HL-60/S4 treated with retinoic acid at 250 ng/mL for 4 days and 3 days (cell line): Measurements from ENCODE around the gene GRXCR2.
"Not testable (repeated sequence)": the region's sequence is repeated elsewhere in the genome, so short reads cannot be mapped to it uniquely, and the experiment has no call there.

Source experiments
- in situ Hi-C: fragments of 300-500 bp; cut with MboI; formaldehyde crosslinking; loops from 2 replicates; pipeline ENCODE4 v1.7.0; 2022; ENCODE audit warnings: low sequenced_read_pairs

GRXCR2 gene, protein sequence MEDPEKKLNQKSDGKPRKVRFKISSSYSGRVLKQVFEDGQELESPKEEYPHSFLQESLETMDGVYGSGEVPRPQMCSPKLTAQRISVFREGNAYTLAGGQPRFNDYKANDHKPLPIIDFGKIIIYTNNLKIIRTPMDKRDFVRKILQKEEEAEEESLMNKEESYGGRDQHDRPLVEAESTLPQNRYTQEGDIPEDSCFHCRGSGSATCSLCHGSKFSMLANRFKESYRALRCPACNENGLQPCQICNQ

DNA sequence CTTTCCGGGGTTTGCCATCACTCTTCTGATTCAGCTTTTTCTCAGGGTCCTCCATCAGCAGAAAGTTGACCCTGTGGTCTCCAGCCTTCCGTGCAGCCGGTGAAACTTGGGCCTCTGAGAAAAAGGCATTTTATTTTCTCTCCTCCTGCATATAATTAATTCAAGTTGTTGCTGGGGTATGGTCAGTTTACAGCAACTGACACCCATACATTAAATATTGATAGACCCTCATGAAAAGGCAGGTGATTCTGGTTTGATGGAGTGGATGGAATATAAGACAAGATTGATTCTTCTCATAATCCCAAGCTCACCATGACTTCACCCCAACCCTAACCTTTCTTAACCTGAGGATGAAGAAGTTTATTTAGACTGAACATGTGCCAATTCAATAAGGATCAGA is at the start of gene GRXCR2:
Gene GRXCR2, minus strand, starts transcription at position 101 of the 400 bp plus-strand sequence. Its CDS starts 46 bp downstream, at position 55.
- in situ Hi-C loops, result no loop called here

DNA sequence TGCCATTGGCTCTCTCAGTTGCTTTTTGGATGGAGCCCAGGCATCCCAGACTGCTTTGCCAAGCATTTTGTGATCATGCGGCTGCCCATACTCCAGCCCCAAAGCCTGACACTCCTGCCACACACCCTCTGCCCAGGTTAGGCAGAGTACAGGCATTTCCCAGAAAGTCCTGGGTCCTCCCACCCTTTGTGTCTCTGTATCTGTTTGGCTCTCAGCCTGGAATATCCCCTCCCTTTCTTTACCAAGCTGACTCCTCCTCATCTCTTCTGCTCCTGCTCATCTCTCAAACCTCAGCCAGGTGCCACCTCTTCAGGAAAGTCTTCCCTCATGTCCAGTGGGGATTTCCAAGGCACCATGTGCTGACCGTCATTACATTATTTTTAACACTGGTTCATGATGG is 49.2 kb upstream of the GRXCR2 start:
- in situ Hi-C loops, result no loop called here

DNA sequence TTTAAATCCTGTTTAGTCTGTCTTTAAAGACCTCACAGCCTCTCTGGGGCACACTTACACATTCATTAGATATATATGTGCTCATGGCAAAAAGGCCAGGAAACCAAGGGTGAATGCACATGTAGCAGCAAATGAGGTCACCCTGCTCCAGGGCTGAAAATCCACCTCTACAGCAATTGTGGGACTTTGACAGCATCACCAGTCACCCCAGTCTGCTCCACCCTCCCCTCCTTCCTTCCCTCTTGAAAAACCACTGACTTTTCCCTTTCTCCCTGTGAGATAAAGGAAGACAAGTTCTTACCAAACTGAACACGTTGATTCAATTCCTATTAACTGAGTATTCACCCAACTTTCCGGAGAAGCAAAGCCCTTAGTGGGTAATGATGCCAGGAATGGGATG is 48.4 kb upstream of the GRXCR2 start:
- in situ Hi-C loops, result no loop called here

DNA sequence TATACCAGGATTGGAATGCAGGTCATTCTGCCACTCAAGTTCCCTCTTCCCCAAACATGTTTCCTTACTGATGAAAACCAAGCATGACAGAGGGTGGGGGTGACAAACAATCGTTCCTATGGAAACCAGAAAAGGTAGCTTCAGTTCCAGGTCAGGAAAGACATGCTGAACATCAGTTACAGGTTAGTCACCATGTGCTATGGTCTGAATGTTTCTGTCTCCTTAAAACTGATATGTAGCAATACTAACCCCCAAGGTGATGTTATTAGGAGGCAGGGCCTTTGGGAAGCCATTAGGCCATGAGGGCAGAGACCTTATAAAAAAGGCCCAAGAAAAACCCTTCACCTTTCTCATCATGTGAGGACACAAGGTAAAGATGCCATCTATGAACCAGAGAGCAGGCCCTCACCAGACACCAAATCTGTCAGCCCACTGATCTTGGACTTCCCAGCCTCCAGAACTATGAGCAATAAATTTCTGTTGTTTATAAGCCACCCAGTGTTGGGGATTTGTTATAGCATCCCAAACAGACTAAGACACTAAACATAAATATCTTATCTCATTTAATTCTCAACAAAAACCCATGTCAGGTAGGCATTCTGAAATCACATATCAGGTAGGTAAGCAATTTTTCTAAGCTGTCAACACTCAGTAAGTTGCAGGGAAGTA is 47.9 kb upstream of the GRXCR2 start:
- in situ Hi-C loops, result no loop called here

DNA sequence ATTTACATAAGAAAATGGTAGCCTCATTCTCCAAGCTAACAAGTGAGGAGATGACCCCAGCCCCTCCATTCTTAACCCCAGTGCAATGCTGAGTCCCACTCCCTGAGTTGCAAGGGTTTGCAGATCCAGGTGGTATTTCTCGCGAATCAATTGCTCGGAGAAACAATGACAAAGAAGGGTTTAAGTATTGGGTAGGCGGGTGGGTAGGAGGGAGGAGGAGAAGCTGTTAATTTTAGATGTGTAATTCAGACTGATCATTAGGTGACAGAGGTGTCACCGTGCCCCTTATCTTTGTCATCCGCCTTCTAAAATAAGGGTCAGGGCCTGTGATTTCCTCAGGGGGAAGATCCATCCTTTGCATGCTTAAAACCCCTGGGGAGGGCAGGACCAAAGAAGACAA is 46.6 kb upstream of the GRXCR2 start:
- in situ Hi-C loops, result no loop called here

DNA sequence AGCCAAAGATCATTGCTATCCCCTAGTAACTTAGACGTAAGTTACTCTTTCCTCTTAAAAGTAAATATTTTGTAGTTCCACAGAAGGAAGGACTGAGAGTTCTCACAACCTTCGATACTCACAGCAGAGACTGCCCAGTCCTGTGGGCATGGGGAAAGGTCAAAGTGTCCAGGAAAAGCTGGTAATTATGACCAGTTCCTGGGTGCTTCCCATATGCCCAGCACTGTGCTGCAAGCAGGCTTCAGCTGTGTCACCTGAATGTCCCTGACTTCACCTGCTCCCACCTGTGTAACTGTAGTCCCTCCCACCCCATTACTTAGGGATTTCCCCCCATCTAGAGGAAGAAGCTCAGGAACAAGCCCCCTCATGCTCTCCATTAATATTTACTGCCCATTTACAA is 45.6 kb upstream of the GRXCR2 start:
- in situ Hi-C loops, result no loop called here

DNA sequence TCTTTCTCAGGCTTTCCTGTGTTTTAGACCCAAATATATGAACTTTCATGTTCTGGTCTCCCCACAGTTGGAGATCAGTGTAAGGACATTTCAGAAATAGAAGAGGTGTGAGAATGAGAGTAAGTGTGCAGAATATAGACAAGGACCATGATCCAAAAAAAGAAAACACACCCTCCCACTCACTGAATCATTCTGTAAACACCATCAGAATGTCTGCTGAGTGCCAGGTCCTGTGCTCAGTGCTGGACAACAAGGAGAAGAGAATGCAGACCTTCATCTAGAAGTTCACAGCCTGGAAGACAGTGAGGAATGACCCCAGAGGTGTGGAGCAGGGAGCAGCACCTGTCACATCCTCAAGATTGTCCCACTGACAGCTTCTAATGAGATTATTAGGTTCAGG is 44.5 kb upstream of the GRXCR2 start:
- in situ Hi-C loops, result no loop called here

DNA sequence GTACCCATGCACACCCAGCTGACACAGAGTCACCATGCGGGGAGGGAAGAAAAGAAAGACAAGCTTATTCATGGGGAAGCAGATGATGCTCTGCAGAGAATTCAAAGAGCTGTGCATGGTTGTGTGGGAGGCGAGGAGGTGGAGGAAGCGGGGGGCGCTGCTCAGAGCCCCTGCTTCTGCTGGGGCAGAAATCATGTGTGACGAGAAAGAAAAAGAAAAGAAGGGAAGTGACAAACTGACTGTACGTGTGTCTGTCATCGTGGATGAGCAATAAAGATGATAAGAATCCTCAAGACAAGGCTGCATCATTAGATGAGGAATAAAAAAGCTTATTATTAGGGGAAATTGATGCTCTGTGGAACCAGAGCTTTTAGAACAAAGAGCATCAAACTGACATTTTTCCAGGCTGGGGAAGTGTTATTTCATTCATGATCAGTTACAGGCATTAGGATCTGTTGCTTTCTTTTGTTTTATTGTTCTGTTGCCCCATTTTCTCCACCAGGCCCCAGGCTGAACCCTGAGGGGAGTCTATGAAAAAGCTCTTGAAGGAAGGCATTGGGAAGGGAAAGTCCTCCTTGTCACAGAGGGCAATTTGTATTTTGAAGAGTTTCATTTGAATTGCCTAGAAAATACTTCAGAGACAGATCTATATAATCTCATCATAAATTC is 43.3 kb upstream of the GRXCR2 start:
- in situ Hi-C loops, result no loop called here

DNA sequence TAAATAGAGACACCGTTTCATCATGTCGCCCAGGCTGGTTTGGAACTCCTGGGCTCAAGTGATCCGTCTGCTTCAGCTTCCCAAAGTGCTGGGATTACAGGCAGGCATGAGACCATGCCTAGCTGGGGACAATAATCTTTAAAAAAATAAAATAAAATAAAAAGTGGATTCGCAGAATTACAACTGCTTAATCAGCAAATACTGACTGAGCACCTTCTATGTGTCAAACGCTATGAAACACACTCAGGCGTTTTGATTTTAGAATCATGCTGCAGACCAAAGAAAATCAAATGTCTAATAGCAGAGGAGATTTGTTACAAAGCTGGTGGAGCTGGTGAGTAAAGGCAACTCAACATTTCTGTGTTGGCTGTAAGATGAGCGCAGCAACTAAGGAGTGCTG is 40.9 kb upstream of the GRXCR2 start:
- in situ Hi-C loops, result no loop called here

DNA sequence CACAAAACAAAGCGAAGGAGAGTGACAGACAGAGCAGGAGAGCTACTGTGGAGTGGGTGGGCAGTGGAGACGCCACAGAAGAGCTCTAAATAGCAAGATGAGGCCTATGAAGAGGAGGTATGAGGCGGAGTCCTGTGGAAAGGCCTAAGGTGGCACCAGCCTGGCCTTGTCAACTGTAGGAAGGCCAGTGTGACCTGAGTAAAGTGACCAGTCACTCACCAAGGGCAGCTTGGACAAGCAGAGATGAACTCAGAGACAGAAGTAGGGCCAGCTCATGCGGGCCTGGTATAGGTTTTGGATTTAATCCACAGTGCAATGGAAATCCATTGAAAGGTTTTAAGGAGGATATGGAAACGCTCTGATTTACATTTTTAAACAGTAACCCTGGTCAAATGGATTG is 39.8 kb upstream of the GRXCR2 start:
- in situ Hi-C loops, result no loop called here

DNA sequence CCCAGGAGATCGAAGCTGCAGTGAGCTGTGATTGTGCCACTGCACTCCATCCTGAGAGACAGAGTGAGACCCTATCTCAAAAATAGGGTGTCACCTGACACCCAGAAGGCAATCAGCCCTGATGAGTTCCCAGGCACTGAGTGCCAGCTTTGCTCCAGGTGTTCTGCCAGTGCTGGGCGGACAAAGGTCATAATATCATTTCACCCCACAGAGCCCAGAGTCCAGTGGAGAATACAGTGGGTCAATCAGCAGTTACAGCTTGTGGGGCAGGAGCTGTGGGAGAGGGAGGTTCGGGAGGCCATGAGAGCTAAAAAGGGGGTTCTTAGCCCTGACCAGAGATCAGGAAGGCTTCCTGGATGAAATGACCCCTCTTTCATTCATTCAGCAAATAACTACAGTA is 39.2 kb upstream of the GRXCR2 start:
- in situ Hi-C loops, result no loop called here

DNA sequence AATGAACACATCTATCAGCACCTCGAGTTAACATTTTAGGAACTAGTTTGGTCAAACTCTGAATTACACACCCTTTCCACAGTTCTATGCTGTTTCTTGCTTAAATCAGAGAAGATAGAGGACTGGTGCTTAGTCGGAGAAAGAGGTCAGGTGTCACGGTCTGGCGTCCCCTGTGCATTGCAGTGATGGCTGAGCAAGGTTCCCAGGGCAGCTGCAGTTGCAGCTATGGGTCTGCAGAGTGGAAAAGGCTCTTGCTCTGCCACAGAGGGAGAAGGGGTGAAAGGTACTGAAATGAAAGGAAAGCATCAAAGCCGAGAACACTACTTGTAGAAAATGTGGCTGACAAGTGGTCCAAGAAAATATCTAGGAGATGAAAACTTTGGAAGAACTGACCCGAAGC is 38.4 kb upstream of the GRXCR2 start:
- in situ Hi-C loops, result no loop called here

DNA sequence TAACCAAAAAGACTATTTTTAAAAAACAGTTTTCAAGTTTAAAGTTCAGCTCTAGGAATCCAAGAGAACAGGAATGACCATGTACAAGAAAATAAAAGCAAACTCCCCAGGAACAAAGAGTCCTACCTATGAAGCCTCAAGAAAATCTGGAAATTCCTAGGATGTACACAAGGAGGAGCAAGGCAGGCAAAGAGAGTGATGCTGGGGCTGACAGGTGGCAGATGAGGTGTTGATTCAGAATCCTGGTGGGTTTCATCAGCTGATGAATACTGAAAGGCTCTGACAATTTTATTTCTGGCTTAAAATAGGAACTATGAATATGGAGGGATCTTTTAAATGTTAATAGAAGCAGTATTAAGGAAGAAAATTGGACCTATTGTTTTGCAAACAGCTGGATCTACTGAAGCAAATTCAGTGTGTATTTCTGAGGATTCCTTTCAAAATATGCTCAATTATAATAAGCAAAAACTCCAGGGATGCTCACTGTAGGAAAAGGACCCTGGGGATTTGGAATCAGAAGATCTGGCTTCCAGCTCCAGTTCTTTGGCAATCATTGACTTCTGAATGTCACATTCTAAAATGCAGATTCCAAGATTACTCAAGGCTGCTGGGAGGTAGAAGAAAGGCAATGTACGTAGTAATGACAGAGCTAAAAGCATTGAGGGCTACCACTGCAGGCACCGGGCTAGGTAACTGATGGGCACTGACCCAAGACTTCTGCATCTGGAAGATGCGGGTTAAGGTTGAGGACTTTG is 35.6 kb upstream of the GRXCR2 start:
- in situ Hi-C loops, result no loop called here

DNA sequence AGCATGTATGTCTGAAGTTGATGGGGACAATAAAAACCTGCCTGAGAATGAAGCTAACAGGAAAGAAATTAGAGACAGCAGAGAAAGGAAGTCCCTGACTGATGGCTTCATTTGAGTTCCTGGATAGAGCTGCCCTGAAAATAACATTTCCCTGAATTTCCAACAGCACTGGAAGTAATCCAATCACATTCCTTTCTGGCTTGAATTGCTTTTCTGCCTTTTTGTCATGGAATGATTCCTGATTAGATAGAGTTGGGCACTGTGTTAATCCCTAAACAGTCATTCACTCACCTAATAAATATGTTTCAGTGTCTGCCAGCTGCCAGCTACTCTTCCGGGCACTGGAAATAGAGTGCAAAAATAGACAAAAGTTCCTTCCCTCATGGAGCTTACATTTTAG is 33.6 kb upstream of the GRXCR2 start:
- in situ Hi-C loops, result no loop called here

DNA sequence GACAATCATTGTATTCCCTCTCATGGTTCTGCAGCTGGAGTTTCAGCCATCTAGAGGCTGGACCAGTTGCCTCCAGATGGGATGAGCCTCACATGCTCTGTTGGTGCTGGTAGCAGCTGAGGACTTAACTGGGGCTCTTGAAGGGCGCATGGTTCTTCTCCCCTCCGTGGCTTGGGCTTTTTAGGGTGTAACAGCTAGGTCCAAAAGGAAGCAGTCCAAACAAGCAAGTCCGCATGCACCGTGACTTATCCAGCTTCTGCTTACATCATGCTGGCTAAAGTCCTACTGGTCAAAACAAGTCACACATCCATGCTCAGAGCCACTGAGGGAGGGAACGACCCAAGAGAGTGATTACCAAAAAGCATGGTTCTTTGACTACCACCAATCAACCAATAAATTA is 31.9 kb upstream of the GRXCR2 start:
- in situ Hi-C loops, result no loop called here

DNA sequence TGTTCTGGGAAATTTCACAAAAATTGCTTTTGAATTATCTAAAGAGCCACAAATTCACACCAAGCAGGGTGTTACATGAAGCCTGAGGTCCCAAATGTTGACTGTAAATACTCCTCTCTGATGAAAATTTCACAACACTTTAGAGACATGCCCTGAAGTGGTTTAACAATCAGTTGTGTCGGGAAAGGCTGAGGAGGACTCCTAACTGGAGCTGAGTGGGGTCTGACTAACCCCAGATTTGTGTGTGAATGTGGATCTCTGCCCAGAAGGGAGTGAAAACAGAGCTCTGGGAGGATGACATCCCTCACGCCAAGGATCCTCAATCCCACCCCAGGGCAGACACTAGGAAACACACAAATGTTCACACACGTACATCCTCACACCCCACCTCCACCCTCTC is 31.1 kb upstream of the GRXCR2 start:
- in situ Hi-C loops, result no loop called here

DNA sequence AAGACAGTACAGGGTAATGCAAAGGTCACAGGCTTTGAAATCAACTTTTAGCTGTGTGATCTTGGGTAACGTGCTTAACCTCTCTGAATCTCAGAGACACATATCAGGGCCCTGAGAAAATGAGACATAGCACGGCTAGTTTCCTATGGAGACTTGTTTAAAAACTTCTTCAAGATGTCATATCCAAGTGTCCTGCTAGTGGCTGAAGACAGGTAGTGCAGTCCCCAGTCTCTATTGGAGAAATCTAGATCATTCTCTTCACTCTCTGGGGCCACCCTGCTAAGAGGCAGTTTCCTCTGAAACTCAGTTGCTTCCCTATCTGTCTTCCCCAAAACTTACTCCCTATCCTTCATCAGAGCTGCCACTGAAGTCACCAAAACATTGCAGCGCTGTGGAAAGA is 30.3 kb upstream of the GRXCR2 start:
- in situ Hi-C loops, result no loop called here

DNA sequence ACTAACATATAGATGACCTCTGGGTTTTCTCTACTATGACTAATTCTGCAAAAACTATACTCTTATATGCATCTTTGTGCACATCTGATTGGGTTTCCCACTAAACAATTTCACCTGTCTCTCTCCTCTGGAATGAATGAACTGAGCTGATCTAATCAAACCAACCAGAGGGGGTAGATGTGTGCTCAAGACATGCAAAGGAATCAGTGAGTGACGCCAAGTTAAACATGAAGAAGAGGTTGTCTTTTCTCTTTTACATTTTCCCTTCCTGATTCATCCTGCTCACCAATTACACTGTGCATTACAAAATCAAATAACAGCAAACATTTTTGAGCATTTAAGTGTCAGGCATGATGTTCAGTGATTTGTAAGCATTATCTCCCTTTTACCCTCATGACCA is 29.6 kb upstream of the GRXCR2 start:
- in situ Hi-C loops, result no loop called here

DNA sequence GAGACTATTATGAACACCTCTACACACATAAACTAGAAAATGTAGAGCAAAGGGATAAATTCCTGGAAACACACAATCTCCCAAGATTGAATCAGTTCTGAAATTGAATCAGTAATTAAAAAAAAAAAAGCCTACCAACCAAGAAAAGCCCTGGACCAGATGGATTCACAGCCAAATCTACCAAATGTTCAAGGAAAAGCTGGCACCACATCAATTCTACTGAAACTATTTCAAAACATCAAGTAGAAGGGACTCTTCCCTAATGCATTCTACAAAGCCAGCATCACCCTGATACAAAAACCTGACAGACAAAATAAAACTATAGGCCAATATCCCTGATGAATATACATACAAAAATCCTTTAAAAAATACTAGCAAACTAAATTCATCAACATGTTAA is 25.4 kb upstream of the GRXCR2 start:
- in situ Hi-C loops, result no loop called here

DNA sequence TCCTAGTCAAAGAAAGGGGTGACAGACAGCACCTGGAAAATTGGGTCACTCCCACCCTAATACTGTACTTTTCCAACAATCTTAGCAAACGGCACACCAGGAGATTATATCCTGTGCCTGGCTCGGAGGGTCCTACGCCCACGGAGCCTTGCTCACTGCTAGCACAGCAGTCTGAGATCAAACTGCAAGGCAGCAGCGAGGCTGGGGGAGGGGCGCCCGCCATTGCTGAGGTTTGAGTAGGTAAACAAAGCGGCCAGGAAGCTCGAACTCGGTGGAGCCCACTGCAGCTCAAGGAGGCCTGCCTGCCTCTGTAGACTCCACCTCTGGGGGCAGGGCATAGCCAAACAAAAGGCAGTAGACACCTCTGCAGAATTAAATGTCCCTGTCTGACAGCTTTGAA is 18.6 kb upstream of the GRXCR2 start:
- in situ Hi-C loops, result not testable (repeated sequence)

DNA sequence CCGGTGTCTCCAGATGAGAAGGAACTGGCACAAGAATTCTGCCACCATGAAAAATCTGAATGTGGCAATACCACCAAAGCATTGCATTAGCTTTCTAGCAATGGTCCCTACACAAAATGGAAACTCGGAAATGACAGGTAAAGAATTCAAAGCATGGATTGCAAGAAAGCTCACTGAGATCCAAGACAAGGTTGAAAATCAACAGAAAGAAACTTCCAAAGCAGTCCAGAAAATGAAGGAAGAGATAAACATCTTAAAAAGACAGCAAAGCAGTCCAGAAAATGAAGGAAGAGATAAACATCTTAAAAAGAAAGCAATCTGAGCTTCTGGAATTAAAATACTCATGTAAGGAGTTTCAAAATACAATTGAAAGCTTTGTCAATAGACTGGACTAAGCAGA is 16.8 kb upstream of the GRXCR2 start:
- in situ Hi-C loops, result no loop called here
